HFF-Myc (cell line): Measurements from ENCODE around the gene SPRED2.

ENCODE experiments used
- DNase-seq: peaks from one replicate; pipeline ENCODE4 v3.0.0-alpha.2; 2011; ENCODE audit warnings: low read depth; ENCODE audit errors: extremely low read depth
- H3K4me3 ChIP-seq: replicated peaks from 2 replicates; pipeline ENCODE4 v1.5.1; 2011; ENCODE audit warnings: low read depth, mild to moderate bottlenecking, control low read depth, low read length
- TF ChIP-seq, protein P1 (sequence below): IDR thresholded peaks from 2 replicates; pipeline ENCODE4 v1.5.1; 2012; ENCODE audit warnings: mild to moderate bottlenecking, low read depth, low read length, control low read depth; ENCODE audit errors: missing control alignments

SPRED2 gene

GRCh38 chr2:65435625-65436168 lies 3.3 kb upstream of the SPRED2 start:
- TF ChIP-seq, protein P1, sequence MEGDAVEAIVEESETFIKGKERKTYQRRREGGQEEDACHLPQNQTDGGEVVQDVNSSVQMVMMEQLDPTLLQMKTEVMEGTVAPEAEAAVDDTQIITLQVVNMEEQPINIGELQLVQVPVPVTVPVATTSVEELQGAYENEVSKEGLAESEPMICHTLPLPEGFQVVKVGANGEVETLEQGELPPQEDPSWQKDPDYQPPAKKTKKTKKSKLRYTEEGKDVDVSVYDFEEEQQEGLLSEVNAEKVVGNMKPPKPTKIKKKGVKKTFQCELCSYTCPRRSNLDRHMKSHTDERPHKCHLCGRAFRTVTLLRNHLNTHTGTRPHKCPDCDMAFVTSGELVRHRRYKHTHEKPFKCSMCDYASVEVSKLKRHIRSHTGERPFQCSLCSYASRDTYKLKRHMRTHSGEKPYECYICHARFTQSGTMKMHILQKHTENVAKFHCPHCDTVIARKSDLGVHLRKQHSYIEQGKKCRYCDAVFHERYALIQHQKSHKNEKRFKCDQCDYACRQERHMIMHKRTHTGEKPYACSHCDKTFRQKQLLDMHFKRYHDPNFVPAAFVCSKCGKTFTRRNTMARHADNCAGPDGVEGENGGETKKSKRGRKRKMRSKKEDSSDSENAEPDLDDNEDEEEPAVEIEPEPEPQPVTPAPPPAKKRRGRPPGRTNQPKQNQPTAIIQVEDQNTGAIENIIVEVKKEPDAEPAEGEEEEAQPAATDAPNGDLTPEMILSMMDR = no peak
- DNase-seq = no peak
- H3K4me3 ChIP-seq = peak overlapping the region; percentile 57

GRCh38 chr2:65434592-65435241 lies 2.3 kb upstream of the SPRED2 start:
- no peak for DNase-seq

DNA sequence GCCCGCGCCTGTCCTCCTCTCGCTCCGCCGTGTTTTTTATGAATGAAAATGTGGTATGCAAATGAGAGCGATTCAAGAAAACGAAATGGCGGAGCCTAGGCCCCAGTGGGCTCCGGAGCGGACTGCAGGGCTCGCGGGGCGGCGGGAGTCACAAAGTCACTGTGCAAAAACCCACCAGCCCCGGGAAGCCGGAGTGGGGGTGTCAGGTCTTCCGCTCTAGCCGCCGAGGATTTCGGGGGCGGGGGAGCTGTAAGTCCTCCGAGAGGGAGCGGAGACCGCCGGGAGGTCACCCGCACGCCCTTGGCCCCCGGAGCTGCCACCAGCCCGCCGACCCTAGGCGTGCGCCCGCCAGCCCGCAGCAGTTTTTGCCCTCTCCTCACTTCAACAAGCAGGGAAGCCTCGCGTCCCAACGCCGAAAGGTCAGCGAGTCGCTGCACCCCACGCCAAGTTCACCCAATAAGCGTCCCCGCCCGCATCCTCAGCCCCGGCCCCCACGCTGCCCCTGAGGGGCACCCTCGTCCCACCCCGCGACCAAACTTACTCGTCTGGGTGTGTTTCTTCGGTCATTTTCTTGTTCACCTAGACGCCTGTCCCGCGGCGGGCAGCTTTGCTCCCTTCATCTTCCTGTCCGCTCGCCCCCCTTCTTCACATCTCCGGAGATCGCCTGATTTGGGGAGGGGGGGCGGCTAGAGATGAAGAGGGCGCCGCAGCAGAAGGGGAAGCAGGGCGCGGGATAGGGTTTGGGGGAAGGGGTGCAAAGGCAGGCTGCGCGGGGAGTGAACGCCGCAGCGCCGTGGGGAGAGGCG lies 775 bp downstream of the SPRED2 start:
- no peak for DNase-seq
- peak overlapping the region; percentile 76 for H3K4me3 ChIP-seq
- TF ChIP-seq, protein P1 = no peak

More at GRCh38 chr2:65434592-65435241, 2.3 kb upstream of the SPRED2 start:
- TF ChIP-seq, protein P1 = no peak
- H3K4me3 ChIP-seq = no peak overlapping the region

- DNase-seq = no peak
- TF ChIP-seq, protein P1 = no peak
- H3K4me3 ChIP-seq = peak overlapping the region; percentile 76
Measured at GRCh38 chr2:65430603-65431420, 1.6 kb downstream of the SPRED2 start.

DNA sequence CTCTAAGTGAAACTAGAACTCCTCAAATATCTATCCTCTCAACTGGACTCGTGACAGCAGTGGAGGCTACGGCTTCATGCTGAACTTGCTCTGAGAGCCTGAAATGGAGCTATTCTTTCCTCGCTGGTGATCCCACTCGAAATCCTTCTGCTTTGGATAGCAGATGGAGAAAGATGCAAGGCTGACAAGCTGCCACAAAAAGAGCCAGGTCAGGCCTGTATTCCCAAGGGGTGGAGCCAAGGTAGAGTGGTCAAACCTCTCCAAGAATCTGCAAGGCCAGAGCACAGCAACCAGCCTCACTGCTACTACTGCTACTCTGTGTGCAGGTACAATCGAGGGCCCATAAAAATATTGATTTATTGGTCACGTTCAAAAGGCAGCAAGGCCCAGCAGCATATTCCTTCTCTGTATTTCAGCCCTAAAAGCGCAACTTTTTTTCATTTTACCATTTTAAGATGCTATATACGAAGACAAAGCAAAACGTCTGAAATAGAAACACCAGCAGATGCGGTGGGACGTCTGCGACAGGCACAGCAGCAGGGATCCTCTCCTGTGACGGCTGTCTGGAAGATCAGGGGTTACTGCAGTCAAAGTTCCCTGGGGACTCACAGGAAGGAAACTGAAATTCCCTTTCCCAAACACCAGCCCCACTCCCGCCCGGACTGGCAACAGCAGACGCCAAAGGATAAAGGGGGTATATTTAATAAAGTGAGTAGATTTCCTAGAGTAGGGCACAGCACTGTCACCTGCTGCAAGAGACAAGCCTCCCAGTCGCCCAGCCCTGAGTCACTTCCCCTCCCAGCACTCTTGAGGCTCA lies 2.4 kb downstream of the SPRED2 start:
- no peak for DNase-seq
- peak overlapping the region; percentile 76 for H3K4me3 ChIP-seq
- TF ChIP-seq, protein P1 = no peak

DNA sequence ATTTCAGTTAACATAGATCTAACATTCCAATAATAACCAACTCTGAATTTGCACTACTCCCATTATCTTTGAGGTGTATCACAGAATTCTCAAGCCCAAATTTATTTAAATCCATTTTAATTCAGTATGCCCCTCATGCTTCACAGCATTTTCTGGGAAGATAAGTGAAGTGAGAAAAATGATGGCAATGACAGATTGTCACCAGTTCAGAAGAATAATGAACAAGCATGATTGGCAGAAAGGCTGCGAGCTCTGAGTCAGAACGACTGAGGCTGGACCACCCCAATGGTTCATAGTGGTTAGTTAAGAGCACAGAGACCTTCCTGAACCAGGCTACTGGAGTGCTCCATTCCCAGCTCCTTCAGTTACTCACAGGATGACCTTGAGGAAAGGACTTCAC lies 4.9 kb downstream of the SPRED2 start:
- no peak for DNase-seq
- H3K4me3 ChIP-seq = no peak overlapping the region
- TF ChIP-seq, protein P1 = no peak
